Neural cell (in vitro differentiated cells): ENCODE data around the gene SPR. TPM values are rescaled to one million over a fixed set of nuclear protein-coding genes. Genes with fewer than 3 reads are reported as not detected.

ENCODE experiments used
- H2AFZ ChIP-seq: fragments of 200-600, 300-800 bp; sonication (generic), shearing (Covaris generic); 2 replicates; pipeline ENCODE4 v1.6.0; 2014; ENCODE audit warnings: low read depth, mild to moderate bottlenecking, antibody characterized with exemption, low read length, moderate library complexity
- H3F3A ChIP-seq: fragments of 200-600 bp; shearing (Covaris generic); 2 replicates; pipeline ENCODE4 v1.6.1; 2016; ENCODE audit warnings: mild to moderate bottlenecking, moderate library complexity, mixed read lengths, antibody characterized with exemption, low read length; ENCODE audit not compliant: insufficient read depth, poor library complexity, severe bottlenecking
- H3K27ac ChIP-seq: fragments of 200-600, 300-800 bp; sonication (generic), shearing (Covaris generic); 2 replicates; pipeline ENCODE4 v1.5.1; 2014; ENCODE audit warnings: mild to moderate bottlenecking, low read length, moderate library complexity
- H3K27me3 ChIP-seq: fragments of 300-800, 200-600 bp; sonication (generic), shearing (Covaris generic); 2 replicates; pipeline ENCODE4 v1.6.0; 2014; ENCODE audit warnings: mild to moderate bottlenecking, low read depth, low read length, moderate library complexity; ENCODE audit not compliant: insufficient read depth
- H3K36me3 ChIP-seq: fragments of 300-800, 200-600 bp; sonication (generic), shearing (Covaris generic); 2 replicates; pipeline ENCODE4 v1.5.1; 2014; ENCODE audit warnings: mild to moderate bottlenecking, antibody characterized with exemption, low read length, moderate library complexity; ENCODE audit not compliant: insufficient read depth
- H3K4me2 ChIP-seq: fragments of 300-800, 200-600 bp; sonication (generic), shearing (Covaris generic); 2 replicates; pipeline ENCODE4 v1.6.0; 2014; ENCODE audit warnings: mild to moderate bottlenecking, low read length
- H3K4me3 ChIP-seq: fragments of 300-800, 200-600 bp; sonication (generic), shearing (Covaris generic); 2 replicates; pipeline ENCODE4 v1.5.1; 2014; ENCODE audit warnings: mild to moderate bottlenecking, low read length, moderate library complexity
- H3K79me2 ChIP-seq: fragments of 200-600 bp; shearing (Covaris generic); replicated peaks from 2 replicates; pipeline ENCODE4 v1.6.0; 2014; ENCODE audit warnings: mild to moderate bottlenecking, low read length, moderate library complexity; ENCODE audit not compliant: insufficient read depth
- H3K9ac ChIP-seq: fragments of 300-800, 200-600 bp; sonication (generic), shearing (Covaris generic); 2 replicates; pipeline ENCODE4 v1.6.1; 2016; ENCODE audit warnings: mild to moderate bottlenecking, low read length, mixed read lengths
- H3K9me2 ChIP-seq: fragments of 200-600 bp; shearing (Covaris generic); 2 replicates; pipeline ENCODE4 v1.6.1; 2016; ENCODE audit warnings: mild to moderate bottlenecking, low read length, mixed read lengths; ENCODE audit not compliant: insufficient read depth
- H3K9me3 ChIP-seq: fragments of 200-600, 300-800 bp; sonication (generic), shearing (Covaris generic); 2 replicates; pipeline ENCODE4 v1.6.1; 2016; ENCODE audit warnings: mild to moderate bottlenecking, mixed run types, low read length, moderate library complexity, mixed read lengths
- H4K20me1 ChIP-seq: fragments of 200-600 bp; shearing (Covaris generic); 2 replicates; pipeline ENCODE4 v1.6.1; 2016; ENCODE audit warnings: mild to moderate bottlenecking, mixed run types; ENCODE audit not compliant: insufficient read depth
- CTCF ChIP-seq: fragments of 450-650 bp; IDR thresholded peaks from 2 replicates; pipeline ENCODE4 v1.5.1; 2014; ENCODE audit warnings: antibody characterized with exemption, mild to moderate bottlenecking, moderate library complexity; ENCODE audit not compliant: poor library complexity, severe bottlenecking
- EP300 ChIP-seq: fragments of 450-650 bp; conservative IDR thresholded peaks from 2 replicates; pipeline ENCODE4 v1.6.1; 2014; ENCODE audit warnings: antibody characterized with exemption, mild to moderate bottlenecking, moderate library complexity; ENCODE audit not compliant: poor library complexity, severe bottlenecking
- EZH2 ChIP-seq: fragments of 200-600, 300-800 bp; shearing (Covaris generic), sonication (generic); IDR thresholded peaks from 2 replicates; pipeline ENCODE4 v1.6.1; 2014; ENCODE audit warnings: antibody characterized with exemption, low read length, borderline replicate concordance, mild to moderate bottlenecking; ENCODE audit not compliant: insufficient read depth, poor library complexity, severe bottlenecking
- MXI1 ChIP-seq: fragments of 450-650 bp; conservative IDR thresholded peaks from 2 replicates; pipeline ENCODE4 v1.6.1; 2014; ENCODE audit warnings: antibody characterized with exemption, mild to moderate bottlenecking; ENCODE audit not compliant: poor library complexity, severe bottlenecking
- POLR2AphosphoS5 ChIP-seq: IDR thresholded peaks from 2 replicates; pipeline ENCODE4 v1.6.1; 2012
- RAD21 ChIP-seq: fragments of 450-650 bp; conservative IDR thresholded peaks from 2 replicates; pipeline ENCODE4 v1.6.1; 2014; ENCODE audit warnings: antibody characterized with exemption, mild to moderate bottlenecking, moderate library complexity
- REST ChIP-seq: IDR thresholded peaks from 2 replicates; pipeline ENCODE4 v1.6.1; 2012; ENCODE audit warnings: borderline replicate concordance
- SMC3 ChIP-seq: fragments of 450-650 bp; conservative IDR thresholded peaks from 2 replicates; pipeline ENCODE4 v1.6.1; 2014; ENCODE audit warnings: antibody characterized with exemption, mild to moderate bottlenecking, moderate library complexity; ENCODE audit not compliant: poor library complexity
- TAF1 ChIP-seq: IDR thresholded peaks from 2 replicates; pipeline ENCODE4 v1.6.1; 2012; ENCODE audit warnings: low read depth
- polyA plus RNA-seq: library from polyadenylated mRNA; depleted of rRNA; stranded (reverse); fragments of >200 nt; gene quantifications from 2 replicates; pipeline ENCODE4 v1.2.3, GENCODE V29; 2014

SPR gene
- polyA plus RNA-seq, 1 donor from 2014 or later = 1.8 TPM

- TF ChIP-seq EP300 (no peak), RAD21 (no peak), MXI1 (no peak), REST (no peak), EZH2 (no peak), SMC3 (no peak), POLR2AphosphoS5 (no peak), CTCF (no peak), TAF1 (no peak)
- Histone ChIP-seq H3K36me3 (no peaks in the 10 kb centered on the region), H3K27ac (no peak overlapping the region), H3K27me3 (no peaks in the 10 kb centered on the region), H3K79me2 (no peaks in the 10 kb centered on the region), H3K9ac (no peak overlapping the region), H3K9me2 (no peaks in the 10 kb centered on the region), H3F3A (no peaks in the 10 kb centered on the region), H3K9me3 (no peaks in the 10 kb centered on the region), H3K4me3 (no peak overlapping the region), H4K20me1 (no peaks in the 10 kb centered on the region), H3K4me2 (no peak overlapping the region), H2AFZ (no peak overlapping the region)
These were observed 9.2 kb downstream of the SPR start for GRCh38 chr2:72896446-72896845.

GRCh38 chr2:72897785-72898584, 10.8 kb downstream of the SPR start:
- TF ChIP-seq TAF1 = no peak
- no peak for TF ChIP-seq REST
- TF ChIP-seq EZH2 = no peak
- no peak for TF ChIP-seq EP300
- TF ChIP-seq RAD21 = no peak
- TF ChIP-seq MXI1 = no peak
- no peak for TF ChIP-seq POLR2AphosphoS5
- H3K9ac ChIP-seq = no peak overlapping the region
- no peaks in the 10 kb centered on the region for H3K27me3 ChIP-seq
- no peaks in the 10 kb centered on the region for H3K36me3 ChIP-seq
- no peak overlapping the region for H3K4me2 ChIP-seq
- no peak overlapping the region for H3K27ac ChIP-seq
- H4K20me1 ChIP-seq = no peaks in the 10 kb centered on the region
- no peaks in the 10 kb centered on the region for H3K9me2 ChIP-seq
- no peaks in the 10 kb centered on the region for H3K9me3 ChIP-seq
- H2AFZ ChIP-seq = no peak overlapping the region
- no peaks in the 10 kb centered on the region for H3F3A ChIP-seq
- H3K79me2 ChIP-seq = no peaks in the 10 kb centered on the region
- no peak overlapping the region for H3K4me3 ChIP-seq
